Activated T-cell treated with anti-CD3 and anti-CD28 coated beads, Interleukin-2, amount 50 U/mL, for 4 hours (primary cell): ENCODE data around the gene ZBTB24. TPM values are rescaled to one million over a fixed set of nuclear protein-coding genes. Genes with fewer than 3 reads are reported as not detected.
"Not testable (repeated sequence)": the region's sequence is repeated elsewhere in the genome, so short reads cannot be mapped to it uniquely, and the experiment has no call there.

ENCODE experiments used
- ATAC-seq, 2 donors: fragments of 200-7000 bp; cut with Tn5 transposase; one replicate each; pipeline ENCODE4 v1.10.0; 2021
- DNase-seq: peaks from one replicate; pipeline ENCODE4 v3.0.0-alpha.2; 2020
- H3K27me3 Mint-ChIP-seq: one replicate; pipeline ENCODE4 v1.8.0; 2021; ENCODE audit warnings: low read depth, mixed read lengths
- H3K36me3 Mint-ChIP-seq: one replicate; pipeline ENCODE4 v1.8.0; 2022; ENCODE audit warnings: mixed read lengths; ENCODE audit not compliant: insufficient read depth
- H3K4me1 Mint-ChIP-seq: one replicate; pipeline ENCODE4 v1.8.0; 2021; ENCODE audit warnings: low read depth, mixed read lengths
- H3K4me3 Mint-ChIP-seq: one replicate; pipeline ENCODE4 v1.8.0; 2021; ENCODE audit warnings: mild to moderate bottlenecking, moderate library complexity, mixed read lengths
- H3K9me3 Mint-ChIP-seq: one replicate; pipeline ENCODE4 v1.8.0; 2021; ENCODE audit warnings: mixed read lengths
- total RNA-seq, 3 donors: library from RNA; stranded (reverse); gene quantifications; one replicate each; pipeline ENCODE4 v1.2.1, GENCODE V29; 2021

ZBTB24 gene
- 10 to 100 TPM; 13.9 to 15.5 (median 14.8) TPM for total RNA-seq

- Mint-ChIP-seq H3K27me3 (no peaks in the 10 kb centered on the region), H3K4me3 (peak within 1 kb of the TSS; percentile 95), H3K4me1 (peaks cover 45% of the 10 kb centered on the region), H3K36me3 (peaks cover 29% of the 10 kb centered on the region), H3K9me3 (no peaks in the 10 kb centered on the region)
- ATAC-seq, result peak; percentile 89 to 91
- DNase-seq, result peak; percentile 81
These were observed at the start of gene ZBTB24 for GRCh38 chr6:109482905-109483734. TSS of gene ZBTB24 (minus strand) at chr6:109483219. CDS start at chr6:109482026, 1,193 bp downstream.

GRCh38 chr6:109531446-109531845 lies 48.4 kb upstream of the ZBTB24 start:
- Mint-ChIP-seq H3K4me1 (no peaks in the 10 kb centered on the region), H3K27me3 (no peaks in the 10 kb centered on the region), H3K9me3 (no peaks in the 10 kb centered on the region), H3K36me3 (no peaks in the 10 kb centered on the region), H3K4me3 (no peak overlapping the region)
- DNase-seq, result no peak
- no peak for ATAC-seq

GRCh38 chr6:109527989-109528388 lies 45.0 kb upstream of the ZBTB24 start:
- H3K4me1 Mint-ChIP-seq, result no peaks in the 10 kb centered on the region
- H3K36me3 Mint-ChIP-seq, result peaks cover 3% of the 10 kb centered on the region
- ATAC-seq (no peak), DNase-seq (no peak)
- no peak overlapping the region for H3K4me3 Mint-ChIP-seq
- H3K27me3 Mint-ChIP-seq, result no peaks in the 10 kb centered on the region
- peaks cover 7% of the 10 kb centered on the region for H3K9me3 Mint-ChIP-seq

GRCh38 chr6:109526905-109527628 lies 44.0 kb upstream of the ZBTB24 start:
- peak; percentile 37 for DNase-seq
- Mint-ChIP-seq H3K4me1 (no peaks in the 10 kb centered on the region), H3K9me3 (peaks cover 7% of the 10 kb centered on the region), H3K36me3 (peaks cover 3% of the 10 kb centered on the region), H3K27me3 (no peaks in the 10 kb centered on the region), H3K4me3 (no peak overlapping the region)
- ATAC-seq, result peak; percentile 69 to 74

- Mint-ChIP-seq H3K27me3 (no peaks in the 10 kb centered on the region), H3K4me3 (no peak overlapping the region), H3K36me3 (peaks cover 3% of the 10 kb centered on the region), H3K4me1 (no peaks in the 10 kb centered on the region), H3K9me3 (peaks cover 10% of the 10 kb centered on the region)
- DNase-seq (no peak), ATAC-seq (no peak)
These were observed 41.1 kb upstream of the ZBTB24 start for GRCh38 chr6:109524129-109524528.

- no peaks in the 10 kb centered on the region for H3K4me1 Mint-ChIP-seq
- H3K4me3 Mint-ChIP-seq, result no peak overlapping the region
- DNase-seq (no peak), ATAC-seq (no peak)
- no peaks in the 10 kb centered on the region for H3K27me3 Mint-ChIP-seq
- H3K36me3 Mint-ChIP-seq, result peaks cover 3% of the 10 kb centered on the region
- H3K9me3 Mint-ChIP-seq, result peaks cover 10% of the 10 kb centered on the region
These were observed 40.5 kb upstream of the ZBTB24 start for GRCh38 chr6:109523478-109523877.

- Mint-ChIP-seq H3K36me3 (peaks cover 3% of the 10 kb centered on the region), H3K4me3 (no peak overlapping the region), H3K4me1 (peaks cover 12% of the 10 kb centered on the region), H3K9me3 (peaks cover 10% of the 10 kb centered on the region), H3K27me3 (no peaks in the 10 kb centered on the region)
- DNase-seq (no peak), ATAC-seq (no peak)
These were observed 38.1 kb upstream of the ZBTB24 start for GRCh38 chr6:109521080-109521479.

- Mint-ChIP-seq H3K9me3 (peaks cover 10% of the 10 kb centered on the region), H3K4me1 (peaks cover 26% of the 10 kb centered on the region)
- DNase-seq, H3K36me3 Mint-ChIP-seq, H3K27me3 Mint-ChIP-seq, ATAC-seq, H3K4me3 Mint-ChIP-seq: not testable (repeated sequence)
These were observed 36.6 kb upstream of the ZBTB24 start for GRCh38 chr6:109519647-109520046.

GRCh38 chr6:109516929-109517328 lies 33.9 kb upstream of the ZBTB24 start:
- Mint-ChIP-seq H3K4me1 (peaks cover 27% of the 10 kb centered on the region), H3K36me3 (no peaks in the 10 kb centered on the region), H3K27me3 (no peaks in the 10 kb centered on the region), H3K4me3 (peak overlapping the region; percentile 71), H3K9me3 (peaks cover 3% of the 10 kb centered on the region)
- ATAC-seq, result no peak
- DNase-seq, result no peak

GRCh38 chr6:109515781-109516409 lies 32.9 kb upstream of the ZBTB24 start:
- peaks cover 27% of the 10 kb centered on the region for H3K4me1 Mint-ChIP-seq
- peaks cover 3% of the 10 kb centered on the region for H3K9me3 Mint-ChIP-seq
- no peak for ATAC-seq
- peak overlapping the region; percentile 71 for H3K4me3 Mint-ChIP-seq
- no peaks in the 10 kb centered on the region for H3K27me3 Mint-ChIP-seq
- no peaks in the 10 kb centered on the region for H3K36me3 Mint-ChIP-seq
- DNase-seq, result no peak

- H3K4me3 Mint-ChIP-seq, result peak overlapping the region; percentile 71
These were observed 31.9 kb upstream of the ZBTB24 start for GRCh38 chr6:109514946-109515345.

GRCh38 chr6:109513571-109514071 lies 30.6 kb upstream of the ZBTB24 start:
- Mint-ChIP-seq H3K9me3 (no peaks in the 10 kb centered on the region), H3K36me3 (no peaks in the 10 kb centered on the region), H3K4me3 (no peak overlapping the region), H3K27me3 (no peaks in the 10 kb centered on the region), H3K4me1 (peaks cover 27% of the 10 kb centered on the region)
- DNase-seq (no peak), ATAC-seq (no peak)

More at GRCh38 chr6:109514946-109515345, 31.9 kb upstream of the ZBTB24 start:
- DNase-seq (no peak), ATAC-seq (no peak)
- Mint-ChIP-seq H3K36me3 (no peaks in the 10 kb centered on the region), H3K9me3 (peaks cover 3% of the 10 kb centered on the region), H3K27me3 (no peaks in the 10 kb centered on the region), H3K4me1 (peaks cover 27% of the 10 kb centered on the region)

GRCh38 chr6:109512271-109512817 lies 29.3 kb upstream of the ZBTB24 start:
- ATAC-seq (no peak), DNase-seq (no peak)
- no peak overlapping the region for H3K4me3 Mint-ChIP-seq
- H3K9me3 Mint-ChIP-seq, result no peaks in the 10 kb centered on the region
- H3K27me3 Mint-ChIP-seq, result no peaks in the 10 kb centered on the region
- peaks cover 27% of the 10 kb centered on the region for H3K4me1 Mint-ChIP-seq
- H3K36me3 Mint-ChIP-seq, result no peaks in the 10 kb centered on the region

GRCh38 chr6:109511832-109512231 lies 28.8 kb upstream of the ZBTB24 start:
- no peaks in the 10 kb centered on the region for H3K27me3 Mint-ChIP-seq
- H3K4me1 Mint-ChIP-seq, result peaks cover 22% of the 10 kb centered on the region
- H3K36me3 Mint-ChIP-seq, result no peaks in the 10 kb centered on the region
- H3K4me3 Mint-ChIP-seq, result no peak overlapping the region
- ATAC-seq, result no peak
- H3K9me3 Mint-ChIP-seq, result no peaks in the 10 kb centered on the region
- no peak for DNase-seq
